Measurements from ENCODE around the gene SRP68.
"Not testable (repeated sequence)": the region's sequence is repeated elsewhere in the genome, so short reads cannot be mapped to it uniquely, and the experiment has no call there.

The SRP68 gene

DNA sequence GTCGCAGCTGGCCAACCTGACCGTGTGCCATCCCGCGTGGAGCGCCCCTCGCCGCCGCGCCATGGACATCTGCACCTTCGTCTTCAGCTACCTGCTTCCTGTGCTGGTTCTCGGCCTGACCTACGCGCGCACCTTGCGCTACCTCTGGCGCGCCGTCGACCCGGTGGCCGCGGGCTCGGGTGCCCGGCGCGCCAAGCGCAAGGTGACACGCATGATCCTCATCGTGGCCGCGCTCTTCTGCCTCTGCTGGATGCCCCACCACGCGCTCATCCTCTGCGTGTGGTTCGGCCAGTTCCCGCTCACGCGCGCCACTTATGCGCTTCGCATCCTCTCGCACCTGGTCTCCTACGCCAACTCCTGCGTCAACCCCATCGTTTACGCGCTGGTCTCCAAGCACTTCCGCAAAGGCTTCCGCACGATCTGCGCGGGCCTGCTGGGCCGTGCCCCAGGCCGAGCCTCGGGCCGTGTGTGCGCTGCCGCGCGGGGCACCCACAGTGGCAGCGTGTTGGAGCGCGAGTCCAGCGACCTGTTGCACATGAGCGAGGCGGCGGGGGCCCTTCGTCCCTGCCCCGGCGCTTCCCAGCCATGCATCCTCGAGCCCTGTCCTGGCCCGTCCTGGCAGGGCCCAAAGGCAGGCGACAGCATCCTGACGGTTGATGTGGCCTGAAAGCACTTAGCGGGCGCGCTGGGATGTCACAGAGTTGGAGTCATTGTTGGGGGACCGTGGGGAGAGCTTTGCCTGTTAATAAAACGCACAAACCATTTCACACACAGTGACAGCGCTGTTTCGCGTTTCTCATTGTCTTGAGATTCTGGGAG lies 4.7 kb upstream of the SRP68 start:
- DNase-seq (ENCODE audit: low read depth in 2 of 2) = peak in 1 of 2 donors; percentile 17

DNA sequence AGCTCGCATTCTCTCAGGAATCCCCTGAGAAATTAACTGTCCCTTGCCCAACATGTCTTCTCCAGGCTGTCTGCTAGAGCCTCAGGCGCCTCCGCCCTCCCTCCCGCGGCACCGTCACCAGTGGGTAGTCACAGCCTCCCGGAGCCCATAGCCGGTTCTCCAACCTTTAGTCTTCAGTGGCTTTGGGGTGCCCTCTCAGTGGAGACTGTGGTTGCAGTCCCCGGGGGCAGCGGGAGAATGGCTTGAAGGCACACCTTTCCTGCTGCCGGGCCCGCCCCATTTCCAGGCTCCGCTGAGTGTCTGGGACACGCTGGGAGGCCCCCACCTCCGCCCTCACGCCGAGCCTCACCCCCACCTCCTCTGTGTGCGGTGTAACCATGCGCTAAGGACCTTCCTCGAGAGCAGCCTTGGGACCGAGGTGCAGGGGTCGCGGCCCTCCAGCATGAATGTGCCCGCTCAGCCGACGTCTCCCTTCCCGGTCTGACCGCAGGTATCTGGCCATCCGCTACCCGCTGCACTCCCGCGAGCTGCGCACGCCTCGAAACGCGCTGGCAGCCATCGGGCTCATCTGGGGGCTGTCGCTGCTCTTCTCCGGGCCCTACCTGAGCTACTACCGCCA lies 3.9 kb upstream of the SRP68 start:
- DNase-seq (ENCODE audit: low read depth in 2 of 2) = no peak

DNA sequence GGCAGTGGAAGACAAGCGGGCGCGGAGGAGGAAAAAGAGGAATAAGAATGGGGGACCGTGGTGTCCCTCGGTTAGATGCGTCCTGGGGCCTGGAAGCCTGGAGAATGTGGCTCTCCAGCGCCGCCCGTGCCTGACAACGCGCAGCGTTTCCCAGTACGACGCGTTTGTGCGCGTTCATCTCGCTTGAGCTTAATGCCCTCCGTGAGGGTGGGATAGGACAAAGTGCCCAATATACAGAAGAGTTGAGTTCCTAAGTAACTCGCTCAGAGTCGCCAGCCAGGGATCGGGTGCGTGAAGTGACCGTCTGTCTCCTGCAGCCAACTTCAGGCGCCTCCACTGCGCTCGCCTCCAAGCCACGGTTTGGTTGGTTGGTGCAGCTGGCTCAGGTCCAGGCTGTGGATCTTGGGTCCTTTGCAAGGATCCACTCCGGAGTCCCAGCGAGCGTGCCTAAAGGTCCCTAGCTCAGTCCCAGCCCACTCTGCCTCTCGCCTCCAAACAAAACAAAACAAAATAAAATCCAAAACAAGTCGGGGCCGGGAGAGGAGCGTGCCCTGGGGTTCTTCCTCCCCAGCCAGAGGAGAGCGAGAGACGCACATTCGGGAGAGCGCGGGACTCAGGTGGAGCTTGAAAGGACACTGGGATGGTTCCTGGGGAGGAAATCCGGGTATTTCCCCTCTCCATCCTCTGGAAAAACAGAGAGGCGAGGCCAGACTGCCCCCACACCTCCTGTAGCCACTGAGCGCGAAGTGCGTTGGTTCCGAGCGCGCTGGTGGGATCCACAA lies 3.2 kb upstream of the SRP68 start:
- no peak for DNase-seq (ENCODE audit: low read depth in 2 of 2)

DNA sequence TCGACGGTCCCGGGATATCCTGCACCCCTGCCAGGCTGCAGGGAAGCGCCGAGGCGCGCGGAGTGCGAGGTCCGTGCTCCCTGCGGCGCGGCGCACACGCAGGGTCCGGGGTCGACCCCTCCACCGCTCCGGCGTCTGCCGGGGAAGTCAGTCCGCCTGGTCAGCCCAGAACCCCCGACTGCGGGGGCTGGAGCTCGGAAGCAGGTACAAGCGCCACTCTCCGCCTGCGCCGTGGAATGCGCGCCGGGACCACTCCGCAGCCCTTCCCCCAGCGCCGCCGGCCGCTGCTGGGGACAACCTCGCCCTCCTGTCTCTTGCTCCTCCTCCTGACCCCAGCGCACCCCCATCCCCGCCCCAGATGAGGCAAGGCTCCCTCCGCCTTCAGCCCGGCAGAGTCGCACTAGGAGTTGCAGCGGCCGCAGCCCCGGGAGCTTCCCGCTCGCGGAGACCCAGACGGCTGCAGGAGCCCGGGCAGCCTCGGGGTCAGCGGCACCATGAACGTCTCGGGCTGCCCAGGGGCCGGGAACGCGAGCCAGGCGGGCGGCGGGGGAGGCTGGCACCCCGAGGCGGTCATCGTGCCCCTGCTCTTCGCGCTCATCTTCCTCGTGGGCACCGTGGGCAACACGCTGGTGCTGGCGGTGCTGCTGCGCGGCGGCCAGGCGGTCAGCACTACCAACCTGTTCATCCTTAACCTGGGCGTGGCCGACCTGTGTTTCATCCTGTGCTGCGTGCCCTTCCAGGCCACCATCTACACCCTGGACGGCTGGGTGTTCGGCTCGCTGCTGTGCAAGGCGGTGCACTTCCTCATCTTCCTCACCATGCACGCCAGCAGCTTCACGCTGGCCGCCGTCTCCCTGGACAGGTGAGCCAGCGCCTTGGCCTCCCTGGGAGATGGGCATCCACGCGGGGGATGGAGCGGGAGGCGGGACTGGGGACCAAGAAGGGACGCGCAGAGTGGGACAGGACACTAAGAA lies 2.4 kb upstream of the SRP68 start, which contains the start of gene GALR2:
Gene GALR2 (plus strand): TSS at position 392 of the 974 bp plus-strand sequence. CDS start 103 bp downstream, at position 495.
- no peak for DNase-seq (ENCODE audit: low read depth in 2 of 2)

DNA sequence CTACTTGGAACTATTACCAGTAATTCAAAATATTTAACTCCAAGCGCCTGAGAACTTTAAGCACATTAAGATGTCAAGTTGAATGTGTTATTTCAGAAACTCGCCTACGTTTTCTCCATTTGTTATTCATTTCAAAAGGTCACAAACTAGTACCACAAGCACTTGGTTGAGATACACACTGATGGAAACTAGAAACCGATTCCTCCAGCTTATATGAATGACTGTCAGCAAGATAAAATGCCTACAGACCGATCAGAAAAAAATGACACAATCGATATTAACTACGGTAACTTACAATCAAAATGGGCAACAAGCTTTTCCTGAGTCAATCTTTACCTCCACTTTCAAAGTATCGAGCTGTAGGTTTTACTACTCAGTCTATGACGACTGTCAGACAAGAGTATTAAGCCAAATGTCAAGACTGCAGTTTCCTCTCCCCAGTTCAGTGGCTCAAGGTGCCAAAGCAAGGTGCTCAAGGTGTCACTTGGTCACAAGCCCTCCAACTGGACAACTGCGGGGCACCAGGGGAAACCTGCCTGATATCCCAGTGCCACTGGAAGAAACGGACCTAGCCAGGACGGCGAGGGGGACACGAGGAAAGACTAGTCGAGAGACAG lies 678 bp downstream of the SRP68 start:
- no peak for DNase-seq (ENCODE audit: low read depth in 2 of 2)

DNA sequence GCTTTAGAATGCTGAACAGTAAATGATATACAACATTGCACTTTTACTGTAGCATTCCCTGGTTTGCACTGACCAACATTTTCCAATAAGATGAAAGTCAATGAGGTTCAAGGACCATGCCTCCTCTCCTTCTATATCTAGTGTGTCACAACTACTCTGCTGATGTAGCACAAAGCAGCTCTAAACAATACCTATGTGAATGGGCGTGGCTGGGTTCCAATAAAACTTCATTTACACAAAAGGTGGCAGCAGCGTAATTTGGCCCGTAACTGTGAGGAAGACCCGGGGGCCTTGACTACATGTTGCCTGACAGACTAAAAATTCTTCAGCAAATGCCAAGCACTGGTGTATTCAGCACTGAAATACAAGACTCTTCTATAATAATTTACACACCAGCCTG lies 6.5 kb downstream of the SRP68 start:
- DNase-seq (ENCODE audit: low read depth in 2 of 2) = no peak

DNA sequence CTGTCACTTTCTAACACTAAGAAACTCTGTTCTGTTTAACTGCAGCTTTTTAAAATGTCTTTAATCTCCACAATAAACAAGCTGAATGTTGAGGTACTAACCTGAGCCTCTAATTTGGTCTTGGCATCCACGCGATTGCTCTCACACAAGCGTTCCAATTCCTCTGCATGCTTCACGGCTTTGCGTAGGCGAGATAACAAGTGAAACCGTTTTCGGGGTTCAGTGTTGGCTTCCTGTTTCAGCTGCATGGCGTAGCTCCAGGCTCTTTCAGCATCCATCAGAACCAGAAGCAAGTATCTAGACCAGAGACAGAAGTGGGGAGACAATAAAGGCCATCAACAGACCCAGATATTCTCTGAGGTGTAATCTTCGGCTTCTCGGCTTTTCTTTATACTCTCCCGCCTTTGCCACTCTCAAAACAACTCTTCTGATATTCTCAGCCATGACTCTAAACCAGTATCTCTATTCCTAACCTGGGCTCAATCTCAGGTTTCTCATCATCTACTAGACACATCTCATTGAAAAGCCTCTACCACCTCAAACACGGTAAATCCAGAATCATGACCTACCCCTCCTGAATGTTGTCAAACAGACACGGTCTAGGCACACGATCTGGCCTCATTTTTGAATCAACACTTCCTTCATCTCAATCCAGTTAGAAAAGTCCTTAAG lies 8.3 kb downstream of the SRP68 start:
- peak in 1 of 2 donors; percentile 43 for DNase-seq (ENCODE audit: low read depth in 2 of 2)

DNA sequence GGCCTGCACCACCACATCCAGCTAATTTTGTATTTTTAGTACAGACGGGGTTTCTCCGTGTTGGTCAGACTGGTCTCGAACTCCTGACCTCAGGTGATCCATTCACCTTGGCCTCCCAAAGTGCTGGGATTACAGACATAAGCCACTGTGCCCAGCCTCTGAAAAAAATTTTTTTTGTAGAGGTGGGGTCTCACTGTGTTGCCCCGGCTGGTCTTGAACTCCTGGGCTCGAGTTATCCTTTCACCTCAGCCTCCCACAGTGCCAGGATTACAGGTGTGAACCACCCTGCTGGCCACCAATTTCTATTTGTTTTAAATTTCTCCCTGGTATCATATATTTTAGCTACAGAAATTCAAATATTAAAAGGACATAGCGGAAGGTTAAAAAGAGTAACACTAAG lies 14.1 kb downstream of the SRP68 start:
- DNase-seq (ENCODE audit: low read depth in 2 of 2) = not testable (repeated sequence)

DNA sequence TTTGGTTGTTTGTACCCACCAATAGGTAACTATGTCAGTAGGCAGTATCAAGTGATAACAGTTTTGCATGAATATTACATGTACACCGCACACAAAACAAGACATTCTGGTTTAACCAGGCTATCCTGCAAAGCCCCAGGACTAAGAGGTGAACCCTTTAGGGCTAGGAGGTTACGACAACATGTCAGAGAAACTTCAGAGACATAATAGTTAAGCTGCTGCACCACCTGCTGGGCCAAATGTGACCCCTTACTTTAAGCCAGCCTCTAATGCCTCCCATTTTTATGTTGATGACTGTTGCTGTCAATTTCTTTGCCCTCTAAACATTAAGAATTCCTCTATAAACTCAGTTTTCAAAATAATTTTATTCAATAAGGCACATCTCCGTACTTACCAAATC lies 15.4 kb downstream of the SRP68 start:
- DNase-seq (ENCODE audit: low read depth in 2 of 2) = no peak

DNA sequence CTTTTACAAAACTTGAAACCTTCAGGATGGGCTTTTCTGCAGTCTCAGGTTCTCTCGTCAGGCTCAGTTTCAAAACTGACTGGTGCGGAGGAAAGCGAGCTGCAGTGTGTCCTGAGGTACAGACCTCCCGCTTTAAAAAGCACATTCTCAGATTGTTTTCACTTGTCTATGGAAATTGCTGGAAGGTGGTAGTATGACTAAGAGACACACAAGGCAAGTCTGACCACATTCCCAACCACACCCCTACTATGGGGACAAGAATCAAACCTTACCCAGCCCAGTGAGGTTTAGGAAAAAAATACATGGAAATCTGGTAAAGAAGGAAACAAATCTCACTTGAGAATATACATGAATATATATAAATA lies 18.2 kb downstream of the SRP68 start:
- DNase-seq (ENCODE audit: low read depth in 2 of 2) = no peak

DNA sequence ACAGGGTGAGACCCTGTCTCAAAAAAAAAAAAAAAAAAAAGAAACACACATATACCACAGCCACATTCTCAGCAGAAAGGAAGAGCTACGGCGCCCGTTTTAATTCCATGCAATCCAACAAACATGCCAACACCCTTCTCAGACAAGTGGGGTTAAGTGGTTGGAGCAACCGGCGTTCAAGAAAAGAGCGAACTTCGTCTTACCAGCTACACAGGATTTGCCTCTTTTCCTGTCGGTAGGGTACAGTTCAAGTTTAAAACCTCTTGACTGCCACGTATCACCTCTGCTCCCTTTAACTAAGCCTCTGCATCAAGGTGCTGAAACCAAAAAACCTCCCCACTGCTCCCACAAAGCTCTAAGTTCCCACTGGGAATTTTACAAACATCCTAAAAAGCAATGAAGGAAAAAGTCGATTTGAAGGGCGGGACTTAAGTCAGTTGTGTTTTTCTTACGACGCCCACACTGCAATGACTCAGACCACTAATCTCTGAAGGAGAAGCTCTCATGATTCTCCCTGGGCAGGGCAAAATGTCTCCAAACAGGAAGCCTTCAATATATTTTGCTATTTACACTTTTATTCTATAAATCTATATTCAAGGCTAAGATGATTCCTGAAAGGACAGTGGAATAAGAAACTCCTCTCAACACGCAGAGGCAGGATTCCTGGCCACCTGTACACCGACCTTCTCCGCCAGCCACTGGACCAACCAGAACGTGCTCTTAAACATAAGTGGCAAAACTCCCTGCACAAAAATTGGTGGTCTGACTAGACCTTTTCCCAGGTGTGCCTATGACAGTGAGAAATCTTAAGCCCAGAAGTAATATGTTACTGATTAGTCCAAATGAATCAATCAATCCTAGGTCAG lies 18.8 kb downstream of the SRP68 start:
- DNase-seq (ENCODE audit: low read depth in 2 of 2) = no peak

DNA sequence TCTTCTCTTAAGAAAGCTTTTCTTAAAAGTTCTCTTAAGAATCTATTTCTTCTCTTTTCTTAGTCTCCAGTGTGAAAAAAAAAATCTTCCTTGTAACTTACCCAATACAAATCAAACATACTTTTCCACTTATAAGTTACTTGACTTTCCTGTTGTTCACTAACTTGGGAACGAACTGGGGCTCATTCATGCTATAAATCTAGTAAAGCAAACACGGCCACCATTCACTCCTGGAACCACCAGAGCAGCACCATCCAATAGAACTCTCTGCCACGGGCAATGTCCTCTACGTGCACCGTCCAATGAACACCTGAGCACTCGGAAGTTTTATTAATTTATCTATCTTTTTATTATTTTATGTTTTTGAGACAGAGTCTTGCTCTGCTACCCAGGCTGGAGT lies 20.8 kb downstream of the SRP68 start:
- no peak for DNase-seq (ENCODE audit: low read depth in 2 of 2)

DNA sequence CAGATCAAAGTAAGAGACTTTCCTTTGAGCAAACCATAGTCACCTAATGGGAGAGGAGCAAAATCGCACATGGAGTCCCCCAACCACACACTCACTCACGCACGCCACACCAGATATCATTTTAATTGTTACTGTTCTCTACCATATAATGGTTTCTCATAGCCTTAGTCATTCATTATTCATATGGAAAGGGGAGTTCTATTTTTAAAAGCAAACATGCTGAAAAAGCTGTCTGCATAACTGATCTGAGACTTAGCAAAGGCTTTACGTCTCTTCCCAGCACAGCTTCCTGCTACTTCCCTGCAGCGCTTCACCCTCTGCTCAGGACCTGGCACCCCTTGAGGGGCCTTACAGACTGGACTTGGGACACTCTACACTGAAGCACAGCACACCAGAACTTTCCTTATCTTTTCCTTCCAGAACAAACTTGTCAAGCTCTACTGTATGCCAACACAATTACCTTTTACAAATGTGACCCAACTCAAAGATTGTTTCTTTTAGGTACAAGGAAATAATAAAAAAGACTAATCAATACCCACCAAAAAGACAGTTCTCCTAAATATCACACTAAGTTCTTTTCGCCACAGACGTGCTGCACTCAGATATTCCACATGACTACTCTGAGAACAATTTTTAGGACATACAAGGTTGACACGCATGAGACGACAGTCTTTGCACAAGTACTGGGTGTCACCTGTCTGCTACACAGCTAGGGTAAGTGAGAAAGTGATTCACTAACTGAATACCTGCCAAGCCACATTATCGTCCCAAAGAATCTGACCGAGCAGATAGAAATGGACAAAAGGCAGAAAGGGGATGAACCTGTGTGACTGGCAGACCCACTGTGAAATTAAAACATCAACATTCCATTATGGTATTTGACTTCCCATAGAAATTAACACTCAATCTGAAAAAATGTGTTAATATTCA lies 21.5 kb downstream of the SRP68 start:
- DNase-seq (ENCODE audit: low read depth in 2 of 2) = no peak

DNA sequence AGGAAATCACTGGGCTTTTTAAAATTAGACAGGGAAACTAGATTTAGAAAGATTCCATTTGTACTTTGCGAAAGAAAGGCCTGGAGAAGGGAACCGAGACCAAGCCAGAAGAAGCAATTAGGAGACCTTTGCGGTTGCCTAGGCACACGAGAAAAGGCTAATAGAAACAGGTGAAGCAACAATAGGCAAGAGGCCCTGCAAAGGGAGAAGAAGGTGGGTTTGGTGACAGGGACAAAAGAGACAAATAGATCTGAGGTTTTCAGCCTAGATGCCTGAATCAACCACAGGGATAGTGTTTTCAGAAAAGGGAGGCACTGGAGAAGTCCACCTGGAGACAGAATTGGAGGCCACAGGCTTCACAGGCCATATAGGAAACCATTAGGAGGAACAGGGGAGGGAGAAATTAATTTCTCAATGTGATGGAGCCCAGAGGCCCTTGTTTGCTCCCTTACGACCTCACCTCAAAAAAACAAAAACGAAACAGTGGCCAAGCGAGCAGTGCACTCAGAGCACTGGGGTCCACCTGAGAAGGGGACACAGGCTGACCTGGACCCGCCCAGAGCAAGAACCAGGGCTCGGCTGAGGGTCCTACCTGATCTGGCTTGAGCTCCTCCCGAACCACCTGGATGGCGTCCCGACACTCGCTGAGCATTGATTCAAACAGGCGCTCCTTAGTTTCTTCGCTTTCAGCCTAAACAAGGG lies 22.3 kb downstream of the SRP68 start:
- DNase-seq (ENCODE audit: low read depth in 2 of 2) = no peak

DNA sequence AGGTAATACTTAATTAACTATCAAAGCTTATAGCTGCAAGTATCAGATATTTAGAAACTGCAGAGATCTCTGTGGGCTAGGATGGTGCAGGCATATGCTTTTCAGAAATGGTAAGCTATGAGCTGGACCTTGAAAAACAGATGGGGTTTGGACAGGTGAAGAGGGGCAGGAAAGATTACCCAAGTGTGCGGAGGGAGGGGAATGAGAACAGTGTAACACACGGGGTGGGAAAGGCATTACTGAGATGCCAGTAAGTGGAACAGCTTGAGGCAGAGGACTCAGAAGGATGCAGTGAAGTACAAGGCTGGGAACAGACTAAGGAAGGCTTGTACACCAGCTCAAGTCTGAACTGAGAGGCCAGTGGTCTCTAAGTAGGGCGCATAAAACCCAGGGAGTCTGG lies 23.1 kb downstream of the SRP68 start:
- DNase-seq (ENCODE audit: low read depth in 2 of 2) = no peak

DNA sequence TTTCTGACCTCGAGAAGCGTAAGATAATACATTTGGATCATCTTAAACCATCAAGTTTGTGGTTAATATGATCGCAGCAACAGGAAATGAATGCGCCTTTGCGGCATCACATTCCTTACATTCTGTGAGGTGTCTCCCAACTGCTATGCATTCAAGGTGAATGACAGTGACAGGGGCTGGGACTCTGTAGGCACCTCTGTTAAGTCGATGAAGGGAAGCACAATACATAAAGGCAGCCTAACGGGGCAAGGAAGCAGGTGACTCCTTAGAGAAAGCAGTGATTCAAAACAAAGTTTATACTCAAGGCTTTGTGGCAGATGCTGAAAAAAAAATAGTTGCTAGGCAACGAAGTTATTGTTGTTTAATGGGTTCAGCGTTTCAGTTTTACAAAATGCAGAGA lies 23.6 kb downstream of the SRP68 start:
- DNase-seq (ENCODE audit: low read depth in 2 of 2) = no peak

DNA sequence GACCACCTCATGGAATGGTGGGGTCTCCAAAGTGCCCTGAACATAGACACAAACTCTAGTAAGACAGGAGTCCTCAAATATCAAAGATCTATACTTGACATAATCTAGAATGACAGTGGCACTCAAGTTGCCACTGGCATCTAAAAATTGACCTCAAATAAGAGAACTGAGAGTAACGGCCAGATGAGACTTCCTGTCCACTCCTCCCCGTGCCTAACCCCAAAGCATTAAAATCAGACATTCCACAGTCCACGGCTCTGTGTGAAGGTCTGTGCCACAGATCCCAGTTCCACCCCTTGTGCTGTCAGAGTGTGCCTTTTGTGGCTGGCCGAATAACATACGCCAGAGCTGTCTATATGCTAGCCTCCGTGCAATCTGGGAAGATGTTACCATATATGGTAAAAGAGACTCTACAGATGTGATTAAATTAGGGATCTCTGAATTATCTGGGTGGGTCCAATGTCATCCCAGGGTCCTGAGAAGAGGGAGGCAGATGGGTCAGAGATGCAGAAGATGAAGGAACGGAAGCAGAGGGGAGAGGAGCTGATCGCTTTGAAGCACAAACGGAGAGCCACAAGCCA lies 24.2 kb downstream of the SRP68 start:
- no peak for DNase-seq (ENCODE audit: low read depth in 2 of 2)

Data from activated CD4-positive, alpha-beta T cell treated with anti-CD3 and anti-CD28 coated beads for 24 hours (primary cell).